Mesothelial cell of epicardium (in vitro differentiated cells): ENCODE results near the gene SYMPK. TPM values are rescaled to one million over a fixed set of nuclear protein-coding genes. Genes with fewer than 3 reads are reported as not detected.
"Not testable (repeated sequence)": the region's sequence is repeated elsewhere in the genome, so short reads cannot be mapped to it uniquely, and the experiment has no call there.

Source experiments
- DNase-seq, 2 experiments: peaks; one replicate each; pipeline ENCODE4 v3.0.0; 2021; ENCODE audit warnings: low spot score in 2 of 2; ENCODE audit not compliant: unreplicated experiment in 2 of 2
- H3K27ac Mint-ChIP-seq: 2 replicates; pipeline ENCODE4 v1.8.0; 2021; ENCODE audit warnings: mixed read lengths
- H3K27me3 Mint-ChIP-seq: 2 replicates; pipeline ENCODE4 v1.8.0; 2021; ENCODE audit warnings: low read depth, mixed read lengths
- H3K36me3 Mint-ChIP-seq: 2 replicates; pipeline ENCODE4 v1.8.0; 2021; ENCODE audit warnings: mixed read lengths
- H3K4me1 Mint-ChIP-seq: 2 replicates; pipeline ENCODE4 v1.8.0; 2021; ENCODE audit warnings: mixed read lengths
- H3K4me3 Mint-ChIP-seq: 2 replicates; pipeline ENCODE4 v1.8.0; 2021; ENCODE audit warnings: mild to moderate bottlenecking, moderate library complexity, mixed read lengths
- H3K9me3 Mint-ChIP-seq: 2 replicates; pipeline ENCODE4 v1.8.0; 2021; ENCODE audit warnings: mixed read lengths
- total RNA-seq: library from RNA; stranded (reverse); gene quantifications from 3 replicates; pipeline ENCODE4 v1.2.1, GENCODE V29; 2021
- TF ChIP-seq, protein P1 (sequence below): fragments of 200-600 bp; sonication (generic); IDR thresholded peaks from one replicate; pipeline ENCODE4 v1.5.0; 2021; ENCODE audit warnings: antibody characterized with exemption; ENCODE audit not compliant: unreplicated experiment

SYMPK gene
- total RNA-seq, 1 donor from 2014 or later, result 92.6 TPM

DNA sequence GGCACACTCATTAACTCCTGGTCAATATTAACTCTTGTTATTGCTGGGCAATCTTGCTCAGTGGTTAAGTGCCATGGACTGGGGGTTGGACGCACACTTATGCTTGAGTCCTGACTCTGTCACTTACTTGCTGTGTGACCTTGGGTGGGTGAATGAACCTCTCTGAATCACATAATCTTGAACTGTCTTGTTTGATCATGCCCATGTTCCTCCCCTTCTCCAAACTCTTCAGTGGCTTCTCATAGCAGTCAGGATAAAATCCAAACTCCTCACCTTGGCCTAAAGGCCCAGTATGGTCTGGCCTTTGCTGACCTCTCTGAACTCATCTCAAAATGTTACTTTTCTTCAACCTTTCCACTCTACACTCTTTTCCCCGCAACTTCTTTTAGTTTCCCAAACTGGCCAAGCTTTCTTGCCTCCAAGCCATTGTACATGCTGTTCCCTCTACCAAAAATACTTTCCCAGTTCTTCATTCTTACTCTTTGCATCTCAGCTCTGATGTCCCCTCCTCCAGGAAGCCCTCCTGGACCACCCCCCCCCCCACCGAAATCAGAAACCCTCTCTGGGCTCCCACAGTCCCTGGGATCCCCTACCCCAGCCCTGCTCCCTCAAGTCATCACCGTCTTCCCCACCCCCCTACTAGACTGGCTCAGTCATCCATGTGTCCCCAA lies 37.1 kb upstream of the SYMPK start:
- Mint-ChIP-seq H3K4me3 (no peak overlapping the region), H3K27me3 (peaks cover 11% of the 10 kb centered on the region), H3K4me1 (peaks cover 5% of the 10 kb centered on the region), H3K9me3 (no peaks in the 10 kb centered on the region), H3K36me3 (peaks cover 29% of the 10 kb centered on the region), H3K27ac (no peak overlapping the region)
- no peak for DNase-seq
- TF ChIP-seq, protein P1, sequence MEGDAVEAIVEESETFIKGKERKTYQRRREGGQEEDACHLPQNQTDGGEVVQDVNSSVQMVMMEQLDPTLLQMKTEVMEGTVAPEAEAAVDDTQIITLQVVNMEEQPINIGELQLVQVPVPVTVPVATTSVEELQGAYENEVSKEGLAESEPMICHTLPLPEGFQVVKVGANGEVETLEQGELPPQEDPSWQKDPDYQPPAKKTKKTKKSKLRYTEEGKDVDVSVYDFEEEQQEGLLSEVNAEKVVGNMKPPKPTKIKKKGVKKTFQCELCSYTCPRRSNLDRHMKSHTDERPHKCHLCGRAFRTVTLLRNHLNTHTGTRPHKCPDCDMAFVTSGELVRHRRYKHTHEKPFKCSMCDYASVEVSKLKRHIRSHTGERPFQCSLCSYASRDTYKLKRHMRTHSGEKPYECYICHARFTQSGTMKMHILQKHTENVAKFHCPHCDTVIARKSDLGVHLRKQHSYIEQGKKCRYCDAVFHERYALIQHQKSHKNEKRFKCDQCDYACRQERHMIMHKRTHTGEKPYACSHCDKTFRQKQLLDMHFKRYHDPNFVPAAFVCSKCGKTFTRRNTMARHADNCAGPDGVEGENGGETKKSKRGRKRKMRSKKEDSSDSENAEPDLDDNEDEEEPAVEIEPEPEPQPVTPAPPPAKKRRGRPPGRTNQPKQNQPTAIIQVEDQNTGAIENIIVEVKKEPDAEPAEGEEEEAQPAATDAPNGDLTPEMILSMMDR, result no peak

DNA sequence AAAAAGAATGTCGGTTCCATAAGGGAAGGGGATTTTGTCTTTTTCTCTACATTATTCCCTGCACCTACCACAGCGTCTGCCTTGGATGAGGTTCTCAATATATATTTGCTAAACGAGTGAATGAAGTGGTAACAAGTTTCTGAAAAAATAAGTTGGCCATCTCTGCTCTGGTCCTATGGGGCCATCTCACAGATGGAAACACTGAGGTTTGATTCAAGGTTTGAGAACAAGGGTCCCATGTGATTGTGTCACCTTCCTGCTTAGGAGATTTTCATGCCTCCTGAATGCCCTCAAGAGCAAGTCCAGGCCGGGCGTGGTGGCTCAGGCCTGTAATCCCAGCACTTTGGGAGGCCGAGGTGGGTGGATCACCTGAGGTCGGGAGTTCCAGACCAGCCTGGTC lies 36.3 kb upstream of the SYMPK start:
- no peak for DNase-seq
- Mint-ChIP-seq H3K27ac (no peak overlapping the region), H3K36me3 (peaks cover 31% of the 10 kb centered on the region), H3K27me3 (peaks cover 11% of the 10 kb centered on the region), H3K4me3 (no peak overlapping the region), H3K9me3 (no peaks in the 10 kb centered on the region), H3K4me1 (peaks cover 5% of the 10 kb centered on the region)
- TF ChIP-seq, protein P1, result no peak

DNA sequence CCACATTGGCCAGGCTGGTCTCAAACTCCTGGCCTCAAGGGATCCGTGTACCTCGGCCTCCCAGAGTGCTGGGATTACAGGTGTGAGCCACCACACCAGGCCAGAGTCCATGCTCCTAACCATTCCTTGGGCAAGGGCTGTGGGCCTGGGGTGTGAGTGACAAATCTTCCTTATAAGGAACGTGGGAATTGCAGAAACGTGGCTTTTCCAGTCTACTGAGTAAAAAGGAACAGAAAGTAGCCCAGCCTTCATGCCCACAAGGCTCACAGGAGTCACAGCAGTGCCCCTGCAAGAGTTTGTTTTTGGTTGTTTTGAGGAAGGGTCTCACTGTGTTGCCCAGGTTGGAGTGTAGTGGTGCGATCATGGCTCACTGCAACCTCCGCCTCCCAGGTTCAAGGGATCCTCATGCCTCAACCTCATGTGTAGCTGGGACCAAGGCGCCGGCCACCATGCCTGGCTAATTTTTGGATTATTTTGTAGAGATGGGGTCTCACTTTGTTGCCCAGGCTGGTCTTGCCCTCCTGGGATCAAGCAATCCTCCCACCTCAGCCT lies 34.4 kb upstream of the SYMPK start:
- DNase-seq, result no peak
- Mint-ChIP-seq H3K27me3 (peaks cover 11% of the 10 kb centered on the region), H3K27ac (no peak overlapping the region), H3K9me3 (no peaks in the 10 kb centered on the region), H3K4me1 (peaks cover 5% of the 10 kb centered on the region), H3K4me3 (no peak overlapping the region), H3K36me3 (peaks cover 31% of the 10 kb centered on the region)
- TF ChIP-seq, protein P1, result no peak

DNA sequence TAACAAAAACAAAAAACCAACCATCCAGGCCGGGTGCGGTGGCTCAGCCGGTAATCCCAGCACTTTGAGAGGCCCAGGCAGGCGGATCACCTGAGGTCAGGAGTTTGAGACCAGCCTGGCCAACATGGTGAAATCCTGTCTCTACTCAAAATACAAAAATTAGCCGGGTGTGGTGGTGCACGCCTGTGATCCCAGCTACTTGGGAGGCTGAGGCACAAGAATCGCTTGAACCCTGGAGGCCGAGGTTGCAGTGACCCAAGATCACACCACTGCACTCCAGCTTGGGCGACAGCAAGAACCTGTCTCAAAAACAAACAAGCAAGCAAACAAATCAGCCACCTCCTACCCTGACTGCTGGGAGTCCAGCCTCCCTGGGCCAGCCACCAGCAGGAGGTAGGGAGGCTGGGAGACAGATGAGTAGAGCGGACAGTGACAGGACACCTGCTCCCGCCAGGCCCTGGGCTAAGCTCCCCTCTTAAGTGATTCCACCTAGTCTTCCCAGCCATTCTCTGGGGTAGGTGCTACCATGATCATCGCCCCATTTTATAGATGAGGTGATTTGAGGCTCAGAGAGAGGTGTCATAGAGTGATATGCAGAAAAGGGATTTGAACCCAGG lies 33.1 kb upstream of the SYMPK start:
- H3K27ac Mint-ChIP-seq, DNase-seq, H3K9me3 Mint-ChIP-seq, H3K4me1 Mint-ChIP-seq, H3K4me3 Mint-ChIP-seq: not testable (repeated sequence)
- Mint-ChIP-seq H3K36me3 (peaks cover 31% of the 10 kb centered on the region), H3K27me3 (peaks cover 11% of the 10 kb centered on the region)

DNA sequence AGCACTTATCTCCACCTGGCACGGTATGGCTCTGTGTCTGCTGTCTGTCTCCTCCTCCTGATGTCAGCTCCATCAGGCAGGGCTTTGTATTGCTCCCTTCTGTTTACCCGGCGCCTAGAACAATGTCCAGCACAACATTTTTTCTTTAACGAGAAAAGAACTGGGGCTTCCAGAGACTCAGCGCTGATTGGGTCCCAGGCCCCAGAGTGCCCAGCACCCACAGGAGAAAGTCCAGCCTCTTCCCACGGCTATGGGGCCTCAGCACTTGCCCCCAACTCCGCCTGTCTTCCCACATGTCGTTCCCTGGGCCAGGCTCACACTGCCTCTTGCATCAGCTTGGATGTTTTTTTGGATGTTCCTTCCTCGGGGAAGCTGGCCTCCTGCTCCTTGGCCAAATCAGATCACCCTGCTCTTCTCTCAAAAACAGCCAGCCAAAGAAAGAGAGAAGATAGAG lies 32.6 kb upstream of the SYMPK start:
- Mint-ChIP-seq H3K4me1 (peaks cover under 1% of the 10 kb centered on the region), H3K27ac (no peak overlapping the region), H3K27me3 (peaks cover 6% of the 10 kb centered on the region), H3K4me3 (no peak overlapping the region), H3K36me3 (peaks cover 27% of the 10 kb centered on the region), H3K9me3 (no peaks in the 10 kb centered on the region)
- TF ChIP-seq, protein P1, result no peak
- DNase-seq, result no peak

DNA sequence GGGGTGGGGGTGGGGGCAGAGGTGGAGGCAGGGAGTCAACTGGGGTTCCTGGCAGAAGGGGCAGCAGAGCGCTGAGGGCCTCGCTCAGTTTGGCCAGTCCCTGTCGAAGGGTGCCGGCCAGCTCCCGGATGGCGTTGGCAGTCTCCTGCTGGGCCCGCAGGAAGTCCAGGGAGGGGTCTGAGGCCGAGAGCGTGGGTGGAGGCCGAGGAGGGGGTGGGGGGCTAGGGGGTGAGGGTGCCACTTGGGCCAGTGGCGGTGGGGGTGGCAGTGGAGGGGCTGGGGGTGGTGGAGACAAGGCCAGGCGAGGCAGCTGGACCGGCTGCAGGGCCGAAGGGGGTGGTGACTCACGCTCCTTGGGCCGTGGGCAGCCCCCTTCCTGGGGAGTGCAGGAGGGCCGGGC lies 27.9 kb upstream of the SYMPK start:
- Mint-ChIP-seq H3K9me3 (no peaks in the 10 kb centered on the region), H3K27me3 (no peaks in the 10 kb centered on the region), H3K36me3 (peaks cover 13% of the 10 kb centered on the region), H3K27ac (no peak overlapping the region), H3K4me1 (peaks cover 5% of the 10 kb centered on the region), H3K4me3 (no peak overlapping the region)
- DNase-seq, result no peak
- TF ChIP-seq, protein P1, result no peak
